AG10803 (cell line): Measurements from ENCODE around the gene ALG9.
"Not testable (repeated sequence)": the region's sequence is repeated elsewhere in the genome, so short reads cannot be mapped to it uniquely, and the experiment has no call there.

Source experiments
- DNase-seq: peaks from one replicate; pipeline ENCODE4 v3.0.0; 2010; ENCODE audit warnings: low read depth
- H3K4me3 ChIP-seq: 2 replicates; pipeline ENCODE4 v1.5.1; 2011; ENCODE audit warnings: mild to moderate bottlenecking, low read length, control low read depth
- TF ChIP-seq, protein P1 (sequence below): conservative IDR thresholded peaks from 2 replicates; pipeline ENCODE4 v1.5.1; 2011; ENCODE audit warnings: mild to moderate bottlenecking, low read length, control low read depth, inconsistent platforms

The ALG9 gene

DNA sequence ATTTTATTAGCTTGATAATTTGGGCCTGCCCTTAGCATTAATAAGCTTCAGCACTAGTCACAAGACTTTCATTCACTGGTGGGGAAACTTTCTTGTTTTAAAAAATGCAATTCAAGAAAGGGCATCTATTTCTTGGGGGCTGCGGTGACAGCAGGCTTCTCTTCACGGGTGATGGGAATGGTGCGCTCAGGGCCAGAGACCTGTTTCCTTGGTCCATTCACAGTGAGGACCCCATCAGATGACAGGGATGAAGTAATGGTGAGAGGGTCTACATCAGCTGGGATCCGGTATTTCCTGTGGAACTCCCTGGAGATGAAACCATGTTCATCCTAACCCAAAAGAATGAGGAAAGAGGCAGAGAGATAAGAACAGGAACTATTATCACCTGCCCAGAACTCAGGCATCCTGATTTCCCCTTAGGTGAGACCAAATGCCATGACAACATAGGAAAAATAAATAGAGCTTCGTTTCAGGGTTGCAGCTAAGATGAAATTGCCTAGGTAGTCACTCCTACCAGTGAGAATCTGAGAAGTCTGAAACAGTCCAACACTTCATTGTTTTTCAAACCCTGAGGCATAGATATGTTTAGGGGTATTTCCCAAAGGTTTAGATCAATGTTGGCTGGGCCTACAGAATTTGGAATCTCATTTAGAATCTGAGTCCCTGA is 37.4 kb upstream of the ALG9 start:
- no peak for DNase-seq
- no peak overlapping the region for H3K4me3 ChIP-seq
- TF ChIP-seq, protein P1, sequence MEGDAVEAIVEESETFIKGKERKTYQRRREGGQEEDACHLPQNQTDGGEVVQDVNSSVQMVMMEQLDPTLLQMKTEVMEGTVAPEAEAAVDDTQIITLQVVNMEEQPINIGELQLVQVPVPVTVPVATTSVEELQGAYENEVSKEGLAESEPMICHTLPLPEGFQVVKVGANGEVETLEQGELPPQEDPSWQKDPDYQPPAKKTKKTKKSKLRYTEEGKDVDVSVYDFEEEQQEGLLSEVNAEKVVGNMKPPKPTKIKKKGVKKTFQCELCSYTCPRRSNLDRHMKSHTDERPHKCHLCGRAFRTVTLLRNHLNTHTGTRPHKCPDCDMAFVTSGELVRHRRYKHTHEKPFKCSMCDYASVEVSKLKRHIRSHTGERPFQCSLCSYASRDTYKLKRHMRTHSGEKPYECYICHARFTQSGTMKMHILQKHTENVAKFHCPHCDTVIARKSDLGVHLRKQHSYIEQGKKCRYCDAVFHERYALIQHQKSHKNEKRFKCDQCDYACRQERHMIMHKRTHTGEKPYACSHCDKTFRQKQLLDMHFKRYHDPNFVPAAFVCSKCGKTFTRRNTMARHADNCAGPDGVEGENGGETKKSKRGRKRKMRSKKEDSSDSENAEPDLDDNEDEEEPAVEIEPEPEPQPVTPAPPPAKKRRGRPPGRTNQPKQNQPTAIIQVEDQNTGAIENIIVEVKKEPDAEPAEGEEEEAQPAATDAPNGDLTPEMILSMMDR, result no peak

DNA sequence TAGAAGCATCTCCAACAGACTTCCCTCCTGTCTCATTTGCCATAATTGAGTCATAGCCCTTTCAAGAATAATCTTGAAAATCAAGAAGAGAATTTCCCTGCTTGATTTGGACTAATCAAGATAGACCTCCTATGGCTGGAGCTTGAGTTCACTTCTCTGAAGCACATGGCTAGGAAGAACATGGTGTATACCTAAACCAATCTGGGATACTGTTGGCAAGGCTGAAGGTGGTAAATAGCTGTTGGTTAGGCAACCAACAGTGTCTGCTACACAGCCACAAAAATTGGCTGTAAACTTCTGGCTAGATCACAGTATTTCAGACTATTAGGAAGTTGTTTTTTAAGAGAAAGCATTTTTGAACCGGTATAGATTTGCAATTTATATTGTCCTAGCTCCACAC is 35.3 kb upstream of the ALG9 start:
- DNase-seq, result no peak
- TF ChIP-seq, protein P1, result no peak
- H3K4me3 ChIP-seq, result no peak overlapping the region

GRCh38 chr11:111905411-111905810 is 34.0 kb upstream of the ALG9 start:
- TF ChIP-seq, protein P1, result no peak
- no peak overlapping the region for H3K4me3 ChIP-seq
- DNase-seq, result no peak

GRCh38 chr11:111886844-111887243 is 15.5 kb upstream of the ALG9 start:
- TF ChIP-seq, protein P1, result no peak
- no peak for DNase-seq
- no peak overlapping the region for H3K4me3 ChIP-seq

GRCh38 chr11:111886032-111886431 is 14.7 kb upstream of the ALG9 start:
- no peak overlapping the region for H3K4me3 ChIP-seq
- TF ChIP-seq, protein P1, result no peak
- no peak for DNase-seq

DNA sequence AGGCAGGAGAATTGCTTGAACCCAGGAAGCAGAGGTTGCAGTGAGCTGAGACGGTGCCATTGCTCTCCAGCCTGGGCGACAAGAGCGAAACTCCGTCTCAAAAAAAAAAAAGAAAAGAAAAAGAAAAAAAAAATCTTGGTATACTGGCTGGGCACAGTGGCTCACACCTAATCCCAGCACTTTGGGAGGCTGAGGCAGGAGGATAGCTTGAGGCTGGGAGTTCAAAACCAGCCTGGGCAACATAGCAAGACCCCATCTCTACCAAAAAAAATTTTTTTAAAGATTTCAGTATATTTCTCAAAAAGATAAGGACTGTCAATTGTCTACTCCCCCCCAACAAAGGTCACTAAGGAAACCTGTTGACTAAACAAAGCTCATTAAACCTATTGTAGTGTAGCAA is 13.7 kb upstream of the ALG9 start:
- not testable (repeated sequence) for H3K4me3 ChIP-seq, DNase-seq

DNA sequence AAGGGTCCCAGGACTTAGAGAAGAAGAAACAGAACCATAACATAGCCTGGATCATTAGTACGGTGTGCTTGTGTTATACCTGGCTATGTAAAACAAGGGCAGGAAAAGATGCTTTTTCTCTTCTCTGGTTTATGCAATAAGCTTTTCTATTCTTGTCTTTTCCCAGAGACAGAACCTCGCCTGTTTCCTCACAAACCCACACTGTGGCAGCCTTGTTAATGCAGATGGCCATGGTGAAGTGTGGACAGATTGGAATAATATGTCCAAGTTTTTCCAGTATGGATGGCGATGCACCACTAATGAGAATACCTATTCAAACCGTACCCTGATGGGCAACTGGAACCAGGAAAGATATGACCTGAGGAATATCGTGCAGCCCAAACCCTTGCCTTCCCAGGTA is 10.8 kb upstream of the ALG9 start:
- TF ChIP-seq, protein P1, result no peak
- no peak overlapping the region for H3K4me3 ChIP-seq
- DNase-seq, result no peak

DNA sequence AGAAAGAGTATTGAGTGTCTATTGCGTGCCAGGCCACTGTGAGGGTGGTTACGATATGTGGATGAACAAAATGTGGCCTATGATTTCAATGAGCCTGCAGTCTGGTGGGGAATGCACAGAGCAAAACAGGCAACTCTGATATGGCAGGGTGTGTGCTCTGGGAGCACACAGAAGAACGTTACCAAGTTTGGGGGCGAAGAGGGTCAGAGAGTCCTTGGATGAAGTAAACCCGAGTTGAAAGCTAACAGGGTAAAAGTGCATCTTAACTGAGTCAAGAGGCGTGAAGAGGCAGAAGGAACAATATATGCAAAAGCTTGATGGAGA is 8.2 kb upstream of the ALG9 start:
- DNase-seq, result no peak
- TF ChIP-seq, protein P1, result no peak
- peak overlapping the region; percentile 97 for H3K4me3 ChIP-seq
